HepG2 (cell line): ENCODE data around the gene PCYT2. TPM values are rescaled to one million over a fixed set of nuclear protein-coding genes. Genes with fewer than 3 reads are reported as not detected.

Experiments used
- AKNA ChIP-seq: sonication (generic); formaldehyde crosslinking; IDR thresholded peaks from 2 replicates; pipeline ENCODE4 v1.4.0; 2020; ENCODE audit warnings: missing genetic modification reagents, borderline replicate concordance
- BCL3 ChIP-seq: sonication (generic); formaldehyde crosslinking; IDR thresholded peaks from 2 replicates; pipeline ENCODE4 v1.5.1; 2020; ENCODE audit warnings: mild to moderate bottlenecking, missing genetic modification reagents, moderate library complexity
- CHCHD3 ChIP-seq: sonication (generic); formaldehyde crosslinking; IDR thresholded peaks from 2 replicates; pipeline ENCODE4 v1.8.0; 2022; ENCODE audit warnings: mild to moderate bottlenecking, missing genetic modification reagents, moderate library complexity
- CHD2 ChIP-seq: IDR thresholded peaks from 2 replicates; pipeline ENCODE4 v1.6.1; 2011; ENCODE audit warnings: low read depth, low read length, improper control_type of control experiment
- FOXM1 ChIP-seq: sonication (generic); formaldehyde crosslinking; IDR thresholded peaks from 2 replicates; pipeline ENCODE4 v1.5.0; 2020; ENCODE audit warnings: missing genetic modification reagents
- IKZF5 ChIP-seq: IDR thresholded peaks from 2 replicates; pipeline ENCODE4 v1.6.1; 2018; ENCODE audit warnings: missing genetic modification reagents, mild to moderate bottlenecking, missing compliant biosample characterization
- KAT8 ChIP-seq: IDR thresholded peaks from 2 replicates; pipeline ENCODE4 v1.6.1; 2016; ENCODE audit warnings: missing genetic modification reagents, missing compliant biosample characterization
- MXD3 ChIP-seq: IDR thresholded peaks from 2 replicates; pipeline ENCODE4 v1.6.1; 2016; ENCODE audit warnings: mild to moderate bottlenecking, missing biosample characterization, missing genetic modification reagents
- MXD4 ChIP-seq: IDR thresholded peaks from 2 replicates; pipeline ENCODE4 v1.6.1; 2016; ENCODE audit warnings: mild to moderate bottlenecking, missing biosample characterization, missing genetic modification reagents
- PRDM10 ChIP-seq: sonication (generic); formaldehyde crosslinking; IDR thresholded peaks from 2 replicates; pipeline ENCODE4 v1.4.0; 2020; ENCODE audit warnings: low read depth, missing genetic modification reagents
- SKI ChIP-seq: fragments of 450-650 bp; IDR thresholded peaks from one replicate; pipeline ENCODE4 v1.6.1; 2018; ENCODE audit warnings: mild to moderate bottlenecking; ENCODE audit not compliant: partially characterized antibody
- SP5 ChIP-seq: IDR thresholded peaks from 2 replicates; pipeline ENCODE4 v1.6.1; 2016; ENCODE audit warnings: low read depth, borderline replicate concordance
- TCF12 ChIP-seq, 2 experiments: fragments of 450-650 bp in 1 of 2; sonication (generic) in 1 of 2; formaldehyde crosslinking in 1 of 2; IDR thresholded peaks; 2 replicates each; pipeline versions ENCODE4 v1.6.1 to v1.8.0; 2017 to 2022; ENCODE audit warnings: antibody characterized with exemption in 1 of 2, mild to moderate bottlenecking in 1 of 2, missing genetic modification reagents in 1 of 2, moderate library complexity in 1 of 2
- THAP11 ChIP-seq: IDR thresholded peaks from 2 replicates; pipeline ENCODE4 v1.6.1; 2016; ENCODE audit warnings: missing biosample characterization, missing genetic modification reagents
- ZNF251 ChIP-seq: sonication (generic); formaldehyde crosslinking; IDR thresholded peaks from 2 replicates; pipeline ENCODE4 v1.9.0; 2021; ENCODE audit warnings: mild to moderate bottlenecking, missing genetic modification reagents
- ZNF841 ChIP-seq: sonication (generic); formaldehyde crosslinking; IDR thresholded peaks from 2 replicates; pipeline ENCODE4 v1.8.1; 2023; ENCODE audit warnings: missing genetic modification reagents, borderline replicate concordance
- polyA plus RNA-seq, 8 experiments: library from polyadenylated mRNA; depleted of rRNA in 3 of 8; stranded (reverse) in 7 of 8; unstranded in 1 of 8; fragments of >200 nt; fragmentation: Illumina TruSeq in 4 of 8; extraction: Trizol in 4 of 8; gene quantifications; 2 replicates each; pipeline versions ENCODE4 v1.2.1 to v1.2.3, GENCODE V29; 2011 to 2016; ENCODE audit warnings: low read depth in 4 of 8, missing spikeins in 1 of 8, mixed read lengths in 1 of 8; ENCODE audit not compliant: insufficient read depth in 1 of 8
- total RNA-seq, 5 experiments: library from RNA; depleted of rRNA; stranded (reverse); fragments of >200 nt; fragmentation: Illumina TruSeq; extraction: Trizol; gene quantifications; 2 replicates each; pipeline ENCODE4 v1.2.3, GENCODE V29; 2016; ENCODE audit warnings: low read depth in 1 of 5

The PCYT2 gene
- total and polyA plus RNA-seq, 2 of the 13 experiments (the other 11 are each of a cell fraction or from before 2014, with no cell fraction given): 147 to 297 TPM

GRCh38 chr17:81869221-81870130 lies 41.7 kb downstream of the PCYT2 start (continued):
- peak; percentile 33; the same call in 1 of the 2 replicates for TF ChIP-seq CHCHD3 (CRISPR knock-in tag)
- TF ChIP-seq IKZF5 (CRISPR knock-in tag): peak; percentile 15; the same call in 1 of the 2 replicates
- TF ChIP-seq MXD4 (CRISPR knock-in tag): no peak
- no peak for TF ChIP-seq CHD2
- TF ChIP-seq MXD3: 0 out of 2 replicates have a peak, but pooled peaks have one; percentile 55
- TF ChIP-seq FOXM1: no peak
- TF ChIP-seq ZNF251 (CRISPR knock-in tag): 0 out of 2 replicates have a peak, but pooled peaks have one; percentile 5
- TF ChIP-seq BCL3 (CRISPR knock-in tag): peak; percentile 19; the same call in 1 of the 2 replicates
- no peak for TF ChIP-seq AKNA
- TF ChIP-seq PRDM10 (CRISPR knock-in tag): no peak
- TF ChIP-seq KAT8 (CRISPR knock-in tag): no peak
- peak; percentile 67; the same call in 1 of the 2 replicates for TF ChIP-seq ZNF841 (CRISPR knock-in tag)
- TF ChIP-seq SP5 (CRISPR knock-in tag): no peak
- peak; percentile 19; the same call in 1 of the 2 replicates for TF ChIP-seq THAP11 (CRISPR knock-in tag)
- no peak for TF ChIP-seq TCF12 (IDR thresholded peaks at IDR 0.05)
- peak; percentile 69; the same call in 1 of the 2 replicates for TF ChIP-seq TCF12 (CRISPR knock-in tag; IDR thresholded peaks at IDR 0.05)
- TF ChIP-seq SKI: no peak
